ENCODE results near the gene CEACAM7. TPM values are rescaled to one million over a fixed set of nuclear protein-coding genes. Genes with fewer than 3 reads are reported as not detected.
A peak's percentile ranks its signal among the peaks of the same experiment; 100 is the strongest.

CEACAM7 gene
- total and polyA plus RNA-seq, 2 of the 13 experiments (the other 11 are each of a cell fraction or from before 2014, with no cell fraction given) = not detected

DNA sequence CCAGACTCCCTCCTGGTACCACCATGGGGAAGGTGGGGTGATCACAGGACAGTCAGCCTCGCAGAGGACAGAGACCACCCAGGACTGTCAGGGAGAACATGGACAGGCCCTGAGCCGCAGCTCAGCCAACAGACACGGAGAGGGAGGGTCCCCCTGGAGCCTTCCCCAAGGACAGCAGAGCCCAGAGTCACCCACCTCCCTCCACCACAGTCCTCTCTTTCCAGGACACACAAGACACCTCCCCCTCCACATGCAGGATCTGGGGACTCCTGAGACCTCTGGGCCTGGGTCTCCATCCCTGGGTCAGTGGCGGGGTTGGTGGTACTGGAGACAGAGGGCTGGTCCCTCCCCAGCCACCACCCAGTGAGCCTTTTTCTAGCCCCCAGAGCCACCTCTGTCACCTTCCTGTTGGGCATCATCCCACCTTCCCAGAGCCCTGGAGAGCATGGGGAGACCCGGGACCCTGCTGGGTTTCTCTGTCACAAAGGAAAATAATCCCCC lies 19.9 kb upstream of the CEACAM7 start (continued):
- no peak for TF ChIP-seq CEBPG (CRISPR knock-in tag; IDR thresholded peaks at IDR 0.05)
- TF ChIP-seq ZNF235 (CRISPR knock-in tag; IDR thresholded peaks at IDR 0.05; ENCODE audit: borderline replicate concordance) = no peak
- no peak for TF ChIP-seq ZNF816 (CRISPR knock-in tag; IDR thresholded peaks at IDR 0.05; ENCODE audit: borderline replicate concordance)

- in situ Hi-C loops (cut with HindIII; ENCODE audit: extremely low pct_ligation_motif_present, low pct_unique_long_range_greater_than_20kb) (no loop called here), intact Hi-C loops (cut with micrococcal nuclease; ENCODE audit: unreplicated experiment) (loop anchor here (2.0 kb wide), 1 partner anchor 39 kb away; no protein-coding TSS in a partner anchor)
- FAIRE-seq (no peak), ATAC-seq (peak; percentile 58), DNase-seq (ENCODE audit: low spot score) (no peak)
- Histone ChIP-seq H3K79me2 (ENCODE audit: insufficient read depth, low read length) (no peaks in the 10 kb centered on the region), H3K4me2 (ENCODE audit: low read depth, low read length) (no peak overlapping the region), H3K27ac (ENCODE audit: extremely low read length, insufficient read depth, low read length) (no peak overlapping the region), H3K36me3 (replicated peaks in 1 of 2; ENCODE audit: control insufficient read depth in 1 of 2, insufficient read depth in 2 of 2, low read length in 2 of 2) (no peaks in the 10 kb centered on the region), H3K4me1 (ENCODE audit: insufficient read depth, low read length) (0 out of 2 replicates have a peak, but pooled peaks cover 5% of the 10 kb centered on the region), H2AFZ (ENCODE audit: low read length) (no peak overlapping the region), H3K9ac (ENCODE audit: insufficient read depth, low read depth, low read length) (no peak overlapping the region), H4K20me1 (ENCODE audit: insufficient read depth, low read length) (0 out of 2 replicates have a peak, but pooled peaks cover under 1% of the 10 kb centered on the region), H3K4me3 (replicated peaks in 1 of 3; ENCODE audit: insufficient read depth in 1 of 3, low read depth in 2 of 3, low read length in 3 of 3) (no peak overlapping the region), H3K27me3 (ENCODE audit: control insufficient read depth in 1 of 2, insufficient read depth in 2 of 2, low read length in 2 of 2) (peaks cover 0 to 24% of the 10 kb centered on the region in 2 experiments; a peak in 3 of 5 replicates), H3K9me3 (ENCODE audit: low read length) (no peaks in the 10 kb centered on the region)
- CTCF ChIA-PET (ENCODE audit: low intra/inter-chr PET ratio, low total read pairs) = interaction anchor here (1.2 to 1.6 kb wide), 3 partner anchors 14 to 114 kb away, joined by 3 to 12 read pairs (median 4); no protein-coding TSS in a partner anchor
- WGBS (ENCODE audit: low lambda C conversion rate) = 0% methylated on average over 1 of the region's 5 CpGs
- POLR2A ChIA-PET = no interaction called here
- no TSS peak for BruUV-seq (replicated peaks)
- TF ChIP-seq BCL3 (CRISPR knock-in tag; IDR thresholded peaks at IDR 0.05) = no peak
- TF ChIP-seq TFDP1 (CRISPR knock-in tag; IDR thresholded peaks at IDR 0.05; ENCODE audit: borderline replicate concordance) = no peak
- TF ChIP-seq, protein P1, sequence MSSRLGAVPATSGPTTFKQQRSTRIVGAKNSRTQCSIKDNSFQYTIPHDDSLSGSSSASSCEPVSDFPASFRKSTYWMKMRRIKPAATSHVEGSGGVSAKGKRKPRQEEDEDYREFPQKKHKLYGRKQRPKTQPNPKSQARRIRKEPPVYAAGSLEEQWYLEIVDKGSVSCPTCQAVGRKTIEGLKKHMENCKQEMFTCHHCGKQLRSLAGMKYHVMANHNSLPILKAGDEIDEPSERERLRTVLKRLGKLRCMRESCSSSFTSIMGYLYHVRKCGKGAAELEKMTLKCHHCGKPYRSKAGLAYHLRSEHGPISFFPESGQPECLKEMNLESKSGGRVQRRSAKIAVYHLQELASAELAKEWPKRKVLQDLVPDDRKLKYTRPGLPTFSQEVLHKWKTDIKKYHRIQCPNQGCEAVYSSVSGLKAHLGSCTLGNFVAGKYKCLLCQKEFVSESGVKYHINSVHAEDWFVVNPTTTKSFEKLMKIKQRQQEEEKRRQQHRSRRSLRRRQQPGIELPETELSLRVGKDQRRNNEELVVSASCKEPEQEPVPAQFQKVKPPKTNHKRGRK (CRISPR knock-in tag; IDR thresholded peaks at IDR 0.05) = no peak
- TF ChIP-seq ZNF713 (CRISPR knock-in tag; IDR thresholded peaks at IDR 0.05) = no peak
- no peak for TF ChIP-seq RNF2 (conservative IDR thresholded peaks at IDR 0.05; ENCODE audit: low read depth)
- TF ChIP-seq, protein P2, sequence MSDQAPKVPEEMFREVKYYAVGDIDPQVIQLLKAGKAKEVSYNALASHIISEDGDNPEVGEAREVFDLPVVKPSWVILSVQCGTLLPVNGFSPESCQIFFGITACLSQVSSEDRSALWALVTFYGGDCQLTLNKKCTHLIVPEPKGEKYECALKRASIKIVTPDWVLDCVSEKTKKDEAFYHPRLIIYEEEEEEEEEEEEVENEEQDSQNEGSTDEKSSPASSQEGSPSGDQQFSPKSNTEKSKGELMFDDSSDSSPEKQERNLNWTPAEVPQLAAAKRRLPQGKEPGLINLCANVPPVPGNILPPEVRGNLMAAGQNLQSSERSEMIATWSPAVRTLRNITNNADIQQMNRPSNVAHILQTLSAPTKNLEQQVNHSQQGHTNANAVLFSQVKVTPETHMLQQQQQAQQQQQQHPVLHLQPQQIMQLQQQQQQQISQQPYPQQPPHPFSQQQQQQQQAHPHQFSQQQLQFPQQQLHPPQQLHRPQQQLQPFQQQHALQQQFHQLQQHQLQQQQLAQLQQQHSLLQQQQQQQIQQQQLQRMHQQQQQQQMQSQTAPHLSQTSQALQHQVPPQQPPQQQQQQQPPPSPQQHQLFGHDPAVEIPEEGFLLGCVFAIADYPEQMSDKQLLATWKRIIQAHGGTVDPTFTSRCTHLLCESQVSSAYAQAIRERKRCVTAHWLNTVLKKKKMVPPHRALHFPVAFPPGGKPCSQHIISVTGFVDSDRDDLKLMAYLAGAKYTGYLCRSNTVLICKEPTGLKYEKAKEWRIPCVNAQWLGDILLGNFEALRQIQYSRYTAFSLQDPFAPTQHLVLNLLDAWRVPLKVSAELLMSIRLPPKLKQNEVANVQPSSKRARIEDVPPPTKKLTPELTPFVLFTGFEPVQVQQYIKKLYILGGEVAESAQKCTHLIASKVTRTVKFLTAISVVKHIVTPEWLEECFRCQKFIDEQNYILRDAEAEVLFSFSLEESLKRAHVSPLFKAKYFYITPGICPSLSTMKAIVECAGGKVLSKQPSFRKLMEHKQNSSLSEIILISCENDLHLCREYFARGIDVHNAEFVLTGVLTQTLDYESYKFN (CRISPR knock-in tag; conservative IDR thresholded peaks at IDR 0.05) = no peak
- no peak for TF ChIP-seq NCOR1 (IDR thresholded peaks at IDR 0.05; ENCODE audit: borderline replicate concordance, low read length)
- TF ChIP-seq JUND (CRISPR knock-in tag; IDR thresholded peaks at IDR 0.05) = no peak
- TF ChIP-seq MAFG (CRISPR knock-in tag; IDR thresholded peaks at IDR 0.05) = no peak
- no peak for TF ChIP-seq DDIT3 (CRISPR knock-in tag; IDR thresholded peaks at IDR 0.05)
- TF ChIP-seq ZNF792 (CRISPR knock-in tag; IDR thresholded peaks at IDR 0.05) = no peak
- TF ChIP-seq CCDC6 (CRISPR knock-in tag; IDR thresholded peaks at IDR 0.05) = no peak
- TF ChIP-seq GATAD1 (CRISPR knock-in tag; IDR thresholded peaks at IDR 0.05) = no peak
- no peak for TF ChIP-seq RAD51 (IDR thresholded peaks at IDR 0.05; ENCODE audit: borderline replicate concordance)
Observed at GRCh38 chr19:41707502-41707812, 19.4 kb upstream of the CEACAM7 start.

All from HepG2 (cell line).